Left lung (tissue), 10 donors: ENCODE results near the gene OBSCN. TPM values are rescaled to one million over a fixed set of nuclear protein-coding genes. Genes with fewer than 3 reads are reported as not detected.

Experiments used
- ATAC-seq: fragments of 200-7000 bp; cut with Tn5 transposase; one replicate; pipeline ENCODE4 v1.9.1; 2020; ENCODE audit warnings: moderate library complexity
- DNase-seq, 4 donors: peaks; one replicate each; pipeline ENCODE4 v3.0.0-alpha.2; 2013 to 2020
- H3K27ac ChIP-seq, 2 donors: fragments of 200-600 bp; sonication (generic) in 1 of 2; one replicate each; pipeline versions ENCODE4 v1.5.0 to v1.8.0; 2020 to 2021
- H3K27me3 ChIP-seq, 2 donors: fragments of 200-600 bp; sonication (generic) in 1 of 2; one replicate each; pipeline versions ENCODE4 v1.5.0 to v1.8.0; 2020 to 2021
- H3K36me3 ChIP-seq, 2 donors: fragments of 200-600 bp; sonication (generic) in 1 of 2; one replicate each; pipeline versions ENCODE4 v1.5.0 to v1.8.0; 2020 to 2021
- H3K4me1 ChIP-seq, 2 donors: fragments of 200-600 bp; one replicate each; pipeline ENCODE4 v1.8.0; 2021
- H3K4me3 ChIP-seq, 2 donors: fragments of 200-600 bp; sonication (generic) in 1 of 2; one replicate each; pipeline versions ENCODE4 v1.5.0 to v1.8.0; 2020 to 2021; ENCODE audit warnings: mild to moderate bottlenecking in 1 of 2
- H3K9me3 ChIP-seq, 2 donors: fragments of 200-600 bp; sonication (generic) in 1 of 2; one replicate each; pipeline versions ENCODE4 v1.5.0 to v1.8.0; 2020 to 2021
- intact Hi-C, 2 donors: fragments of 100-400 bp; cut with DNase I; formaldehyde crosslinking; loops; one replicate each; pipeline versions ENCODE4 v1.11.2 to v1.14.2; 2022
- polyA plus RNA-seq, 6 donors: library from polyadenylated mRNA; unstranded; fragments of 120-200 nt; gene quantifications; one replicate each; pipeline ENCODE4 v1.2.1, GENCODE V29; 2013; ENCODE audit not compliant: insufficient read length in 6 of 6
- total RNA-seq, 2 donors: library from RNA; stranded (reverse); fragmentation: NEBNext Ultra II Directional; extraction: Animal tissue kit (Norgen Biotek cat#: 25700); gene quantifications; one replicate each; pipeline ENCODE4 v1.2.1, GENCODE V29; 2021
- TF ChIP-seq, protein P1 (sequence below), 2 donors: fragments of 200-600 bp; sonication (generic) in 1 of 2; IDR thresholded peaks; one replicate each; pipeline versions ENCODE4 v1.5.0 to v1.8.0; 2021; ENCODE audit warnings: antibody characterized with exemption in 2 of 2
- donor health status: DM: no; HTN: yes; CAD: no.
- donor health status: DM: no; HTN: no; CAD: no.

OBSCN gene
- total and polyA plus RNA-seq, 8 donors, result 20.3 to 69.5 (median 47.5) TPM

GRCh38 chr1:228168563-228169270 is 39.1 kb upstream of the OBSCN start:
- H3K27me3 ChIP-seq, result no peaks in the 10 kb centered on the region
- H3K9me3 ChIP-seq, result no peaks in the 10 kb centered on the region
- no peak overlapping the region for H3K4me3 ChIP-seq
- DNase-seq, result no peak
- no peak for ATAC-seq
- no peak overlapping the region for H3K27ac ChIP-seq
- TF ChIP-seq, protein P1, sequence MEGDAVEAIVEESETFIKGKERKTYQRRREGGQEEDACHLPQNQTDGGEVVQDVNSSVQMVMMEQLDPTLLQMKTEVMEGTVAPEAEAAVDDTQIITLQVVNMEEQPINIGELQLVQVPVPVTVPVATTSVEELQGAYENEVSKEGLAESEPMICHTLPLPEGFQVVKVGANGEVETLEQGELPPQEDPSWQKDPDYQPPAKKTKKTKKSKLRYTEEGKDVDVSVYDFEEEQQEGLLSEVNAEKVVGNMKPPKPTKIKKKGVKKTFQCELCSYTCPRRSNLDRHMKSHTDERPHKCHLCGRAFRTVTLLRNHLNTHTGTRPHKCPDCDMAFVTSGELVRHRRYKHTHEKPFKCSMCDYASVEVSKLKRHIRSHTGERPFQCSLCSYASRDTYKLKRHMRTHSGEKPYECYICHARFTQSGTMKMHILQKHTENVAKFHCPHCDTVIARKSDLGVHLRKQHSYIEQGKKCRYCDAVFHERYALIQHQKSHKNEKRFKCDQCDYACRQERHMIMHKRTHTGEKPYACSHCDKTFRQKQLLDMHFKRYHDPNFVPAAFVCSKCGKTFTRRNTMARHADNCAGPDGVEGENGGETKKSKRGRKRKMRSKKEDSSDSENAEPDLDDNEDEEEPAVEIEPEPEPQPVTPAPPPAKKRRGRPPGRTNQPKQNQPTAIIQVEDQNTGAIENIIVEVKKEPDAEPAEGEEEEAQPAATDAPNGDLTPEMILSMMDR (IDR thresholded peaks at IDR 0.05), result no peak
- H3K4me1 ChIP-seq, result peaks cover 11 to 19% of the 10 kb centered on the region in 2 donors
- no peaks in the 10 kb centered on the region for H3K36me3 ChIP-seq
- intact Hi-C loops, result no loop called here

GRCh38 chr1:228169345-228169744 is 38.5 kb upstream of the OBSCN start:
- intact Hi-C loops, result no loop called here
- Histone ChIP-seq H3K27me3 (no peaks in the 10 kb centered on the region), H3K36me3 (no peaks in the 10 kb centered on the region), H3K4me3 (no peak overlapping the region), H3K27ac (no peak overlapping the region), H3K9me3 (peaks cover 0 to 2% of the 10 kb centered on the region in 2 donors), H3K4me1 (peaks cover 11 to 16% of the 10 kb centered on the region in 2 donors)
- DNase-seq, result no peak
- TF ChIP-seq, protein P1 (IDR thresholded peaks at IDR 0.05), result no peak
- ATAC-seq, result no peak

DNA sequence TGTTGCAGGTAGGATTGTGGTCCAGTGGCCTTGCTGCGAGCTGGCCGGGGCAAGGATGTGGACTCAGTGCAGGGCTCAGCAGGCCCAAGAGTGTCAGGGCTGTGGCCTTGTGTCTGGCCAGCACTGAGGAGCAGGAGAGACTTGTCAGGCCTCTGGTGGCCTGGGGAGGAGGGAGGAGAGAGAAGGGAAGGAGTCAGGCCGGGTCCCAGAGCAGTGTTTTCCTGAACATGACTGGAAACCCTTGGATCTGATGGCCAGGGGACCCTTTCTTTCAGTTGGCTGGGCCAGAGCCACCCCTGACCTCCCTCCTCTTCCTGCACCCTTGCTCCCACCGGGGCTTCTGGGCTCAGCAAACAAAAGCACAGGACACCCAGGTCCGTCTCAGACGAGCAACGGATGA is 37.2 kb upstream of the OBSCN start:
- Histone ChIP-seq H3K27me3 (no peaks in the 10 kb centered on the region), H3K27ac (no peak overlapping the region), H3K4me3 (no peak overlapping the region), H3K9me3 (peaks cover 0 to 2% of the 10 kb centered on the region in 2 donors), H3K4me1 (peaks cover 5 to 9% of the 10 kb centered on the region in 2 donors), H3K36me3 (peaks cover 0 to 6% of the 10 kb centered on the region in 2 donors)
- intact Hi-C loops, result no loop called here
- TF ChIP-seq, protein P1 (IDR thresholded peaks at IDR 0.05), result no peak
- DNase-seq (no peak), ATAC-seq (no peak)

DNA sequence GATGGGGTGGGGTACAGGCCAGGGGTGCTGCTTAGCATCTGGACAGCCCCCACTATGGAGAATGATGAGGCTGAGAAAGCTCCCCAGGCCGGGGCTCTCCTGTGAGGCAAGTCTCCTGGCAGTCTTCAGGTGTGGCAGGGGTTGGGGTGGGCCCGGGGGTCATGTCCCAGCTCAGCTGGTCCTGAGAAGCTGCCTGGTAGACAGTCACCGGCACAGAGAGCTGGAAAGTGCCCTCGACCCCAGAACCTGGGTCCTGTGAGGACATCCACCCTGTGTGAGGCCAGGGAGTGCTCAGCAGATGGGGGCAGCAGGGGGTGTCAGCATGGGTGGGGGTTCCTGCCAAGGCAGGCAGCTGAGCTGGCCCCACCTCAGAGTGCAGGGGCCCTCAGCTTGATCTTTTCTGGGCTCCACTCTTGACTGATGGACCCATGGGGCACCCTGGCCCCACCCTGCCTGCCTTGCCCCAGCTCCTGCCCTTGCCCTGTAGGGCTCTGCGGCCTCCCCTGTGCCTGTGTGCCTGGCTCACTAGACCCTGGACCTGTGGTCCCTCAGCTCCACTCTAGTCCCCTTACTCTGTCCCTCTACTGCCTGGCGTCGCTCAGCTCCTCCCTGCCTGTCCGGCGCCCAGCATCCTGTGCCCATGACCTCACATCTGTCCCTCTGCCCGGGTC is 36.5 kb upstream of the OBSCN start:
- peak in 1 of 4 donors; percentile 65 for DNase-seq

More for the DNA sequence above, 36.5 kb upstream of the OBSCN start:
- H3K27me3 ChIP-seq, result no peaks in the 10 kb centered on the region
- intact Hi-C loops, result no loop called here
- peaks cover 0 to 2% of the 10 kb centered on the region in 2 donors for H3K9me3 ChIP-seq
- H3K27ac ChIP-seq, result no peak overlapping the region
- H3K4me3 ChIP-seq, result no peak overlapping the region
- peaks cover 0 to 6% of the 10 kb centered on the region in 2 donors for H3K36me3 ChIP-seq
- TF ChIP-seq, protein P1 (IDR thresholded peaks at IDR 0.05), result no peak
- H3K4me1 ChIP-seq, result peaks cover 5 to 15% of the 10 kb centered on the region in 2 donors
- no peak for ATAC-seq
